DOHH2 (cell line): ENCODE results near the gene PEAK1.

Experiments used
- EZH2phosphoT487 ChIP-seq: fragments of 200-600 bp; sonication (generic); IDR thresholded peaks from 2 replicates; pipeline ENCODE4 v1.6.1; 2017; ENCODE audit warnings: borderline replicate concordance, mild to moderate bottlenecking, antibody characterized with exemption, low read length, moderate library complexity, mixed read lengths
- TF ChIP-seq, protein P1 (sequence below): fragments of 200-600 bp; sonication (generic); IDR thresholded peaks from one replicate; pipeline ENCODE4 v1.5.1; 2014; ENCODE audit warnings: antibody characterized with exemption, mild to moderate bottlenecking, low read depth, low read length; ENCODE audit not compliant: poor library complexity, severe bottlenecking

DNA sequence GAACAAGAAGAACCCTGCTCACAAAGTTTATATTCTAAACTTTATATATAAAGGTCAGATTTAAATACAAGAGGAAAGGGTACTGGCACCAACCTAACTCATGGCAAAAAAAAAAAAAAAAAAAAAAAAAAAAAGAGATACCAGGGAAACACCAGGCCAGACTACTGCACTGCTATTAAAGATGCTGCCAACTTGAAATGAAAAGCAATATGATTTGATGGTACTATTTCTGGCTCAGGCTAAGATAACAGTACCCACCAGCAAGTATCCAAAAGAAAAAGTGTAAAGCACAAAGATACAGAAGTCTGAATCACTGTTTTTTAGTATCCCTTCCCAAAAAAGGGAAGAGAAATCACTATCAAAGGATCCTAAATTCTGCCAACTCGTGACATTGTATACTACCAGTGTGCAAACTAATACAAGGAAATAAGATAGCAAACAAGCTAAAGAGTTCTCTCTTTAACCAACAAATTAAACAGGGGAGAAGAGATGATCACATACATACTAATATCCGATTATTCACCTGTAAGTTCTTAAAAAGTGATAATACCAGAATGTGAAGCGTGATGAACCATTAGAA lies 28.4 kb downstream of the PEAK1 start:
- TF ChIP-seq EZH2phosphoT487 = no peak
- TF ChIP-seq, protein P1, sequence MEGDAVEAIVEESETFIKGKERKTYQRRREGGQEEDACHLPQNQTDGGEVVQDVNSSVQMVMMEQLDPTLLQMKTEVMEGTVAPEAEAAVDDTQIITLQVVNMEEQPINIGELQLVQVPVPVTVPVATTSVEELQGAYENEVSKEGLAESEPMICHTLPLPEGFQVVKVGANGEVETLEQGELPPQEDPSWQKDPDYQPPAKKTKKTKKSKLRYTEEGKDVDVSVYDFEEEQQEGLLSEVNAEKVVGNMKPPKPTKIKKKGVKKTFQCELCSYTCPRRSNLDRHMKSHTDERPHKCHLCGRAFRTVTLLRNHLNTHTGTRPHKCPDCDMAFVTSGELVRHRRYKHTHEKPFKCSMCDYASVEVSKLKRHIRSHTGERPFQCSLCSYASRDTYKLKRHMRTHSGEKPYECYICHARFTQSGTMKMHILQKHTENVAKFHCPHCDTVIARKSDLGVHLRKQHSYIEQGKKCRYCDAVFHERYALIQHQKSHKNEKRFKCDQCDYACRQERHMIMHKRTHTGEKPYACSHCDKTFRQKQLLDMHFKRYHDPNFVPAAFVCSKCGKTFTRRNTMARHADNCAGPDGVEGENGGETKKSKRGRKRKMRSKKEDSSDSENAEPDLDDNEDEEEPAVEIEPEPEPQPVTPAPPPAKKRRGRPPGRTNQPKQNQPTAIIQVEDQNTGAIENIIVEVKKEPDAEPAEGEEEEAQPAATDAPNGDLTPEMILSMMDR = no peak
